ENCODE data around the gene PSKH1. TPM values are rescaled to one million over a fixed set of nuclear protein-coding genes. Genes with fewer than 3 reads are reported as not detected.
A peak's percentile ranks its signal among the peaks of the same experiment; 100 is the strongest.
"Not testable (repeated sequence)": the region's sequence is repeated elsewhere in the genome, so short reads cannot be mapped to it uniquely, and the experiment has no call there.

PSKH1 gene
- total RNA-seq, 2 donors from 2014 or later = 32.1 to 37.4 TPM

DNA sequence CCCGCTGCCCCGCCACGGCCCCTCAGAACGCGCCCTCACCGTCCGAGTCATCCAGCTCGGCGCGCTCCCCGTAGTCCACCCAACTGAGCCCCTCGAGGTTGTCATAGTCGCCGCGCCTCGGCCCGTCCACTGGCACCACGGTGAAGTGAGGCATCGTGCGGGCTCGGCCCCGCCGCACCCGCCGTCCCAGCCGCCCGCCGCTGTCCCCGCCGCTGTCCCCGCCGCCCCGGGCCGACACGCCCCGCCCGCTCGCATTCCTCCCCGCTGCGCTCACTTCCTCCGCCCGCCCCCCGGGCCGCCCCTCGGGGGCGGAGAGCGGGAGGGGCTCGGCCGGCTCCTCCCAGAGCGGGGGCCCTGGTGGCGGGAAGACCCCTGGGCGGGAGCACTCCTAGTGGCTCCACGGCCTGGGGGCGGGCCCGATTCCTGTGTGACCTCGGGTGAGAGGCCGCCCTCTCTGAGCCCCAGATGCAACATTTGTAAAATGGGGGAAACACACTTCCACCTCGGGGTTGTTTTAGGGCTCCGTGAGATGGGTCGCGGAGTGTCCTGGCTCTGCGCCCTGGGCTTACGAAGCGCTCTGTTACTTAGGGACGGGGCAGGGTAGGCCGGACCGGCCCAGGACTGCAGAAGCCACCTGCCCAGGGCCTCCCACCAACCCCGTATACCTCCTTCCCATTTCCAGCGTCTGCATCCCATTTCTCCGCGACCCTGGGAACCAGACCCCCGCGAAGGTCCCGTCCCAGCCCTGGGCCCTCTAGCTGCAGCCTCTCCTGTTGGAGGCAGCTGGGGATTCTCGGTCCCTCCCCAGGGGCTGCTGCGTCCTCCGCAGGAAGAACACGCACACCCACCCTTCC lies 75.6 kb downstream of the PSKH1 start, which contains the start of gene SLC12A4:
Gene SLC12A4 (minus strand): TSS at position 238 of the 854 bp plus-strand sequence. CDS start 84 bp downstream, at position 154.
- DNase-seq = peak; percentile 94
- WGBS, 2 experiments (ENCODE audit: insufficient coverage in 1 of 2, insufficient read length in 1 of 2) = 17 to 40% methylated on average over 26 to 77 of the region's 78 CpGs
- H3K9me3 ChIP-seq (ENCODE audit: control insufficient read depth, low read length) = no peaks in the 10 kb centered on the region

GRCh38 chr16:67969254-67970039 lies 76.4 kb downstream of the PSKH1 start:
- H3K27me3 ChIP-seq (ENCODE audit: control insufficient read depth, insufficient read depth, low read length, poor library complexity, severe bottlenecking) = no peaks in the 10 kb centered on the region
- Mint-ChIP-seq H3K36me3 (ENCODE audit: low read depth) (no peaks in the 10 kb centered on the region), H3K4me1 (peaks cover 21% of the 10 kb centered on the region), H3K9me3 (no peaks in the 10 kb centered on the region), H3K27me3 (ENCODE audit: insufficient read depth) (peaks cover 15% of the 10 kb centered on the region), H3K27ac (peak overlapping the region; percentile 75), H3K4me3 (peak overlapping the region; percentile 81)
- H3K36me3 ChIP-seq (ENCODE audit: control insufficient read depth, insufficient read depth, low read length) = peaks cover 3% of the 10 kb centered on the region
- no peak overlapping the region for H3K27ac ChIP-seq (ENCODE audit: low read depth, low read length)
- peaks cover 15% of the 10 kb centered on the region for H3K4me1 ChIP-seq (ENCODE audit: control insufficient read depth, insufficient read depth, low read length)
- no peak overlapping the region for H3K9ac ChIP-seq (ENCODE audit: extremely low read depth, low read length, poor library complexity, severe bottlenecking)
- H3K4me3 ChIP-seq (ENCODE audit: low read length) = no peak overlapping the region
- DNase-seq = peak; percentile 90
- no peaks in the 10 kb centered on the region for H3K9me3 ChIP-seq (ENCODE audit: control insufficient read depth, low read length)
- WGBS, 2 experiments (ENCODE audit: insufficient coverage in 1 of 2, insufficient read length in 1 of 2) = 72 to 86% methylated on average over 26 to 38 of the region's 40 CpGs
- TF ChIP-seq, protein P1, sequence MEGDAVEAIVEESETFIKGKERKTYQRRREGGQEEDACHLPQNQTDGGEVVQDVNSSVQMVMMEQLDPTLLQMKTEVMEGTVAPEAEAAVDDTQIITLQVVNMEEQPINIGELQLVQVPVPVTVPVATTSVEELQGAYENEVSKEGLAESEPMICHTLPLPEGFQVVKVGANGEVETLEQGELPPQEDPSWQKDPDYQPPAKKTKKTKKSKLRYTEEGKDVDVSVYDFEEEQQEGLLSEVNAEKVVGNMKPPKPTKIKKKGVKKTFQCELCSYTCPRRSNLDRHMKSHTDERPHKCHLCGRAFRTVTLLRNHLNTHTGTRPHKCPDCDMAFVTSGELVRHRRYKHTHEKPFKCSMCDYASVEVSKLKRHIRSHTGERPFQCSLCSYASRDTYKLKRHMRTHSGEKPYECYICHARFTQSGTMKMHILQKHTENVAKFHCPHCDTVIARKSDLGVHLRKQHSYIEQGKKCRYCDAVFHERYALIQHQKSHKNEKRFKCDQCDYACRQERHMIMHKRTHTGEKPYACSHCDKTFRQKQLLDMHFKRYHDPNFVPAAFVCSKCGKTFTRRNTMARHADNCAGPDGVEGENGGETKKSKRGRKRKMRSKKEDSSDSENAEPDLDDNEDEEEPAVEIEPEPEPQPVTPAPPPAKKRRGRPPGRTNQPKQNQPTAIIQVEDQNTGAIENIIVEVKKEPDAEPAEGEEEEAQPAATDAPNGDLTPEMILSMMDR (conservative IDR thresholded peaks at IDR 0.05) = peak; percentile 10

More for the DNA sequence above, 75.6 kb downstream of the PSKH1 start, which contains the start of gene SLC12A4:
- peak within 1 kb of the TSS; percentile 95 for H3K4me3 ChIP-seq (ENCODE audit: low read length)
- Mint-ChIP-seq H3K27me3 (ENCODE audit: insufficient read depth) (peaks cover 15% of the 10 kb centered on the region), H3K4me1 (peaks cover 21% of the 10 kb centered on the region), H3K4me3 (peak within 1 kb of the TSS; percentile 81), H3K36me3 (ENCODE audit: low read depth) (no peaks in the 10 kb centered on the region), H3K27ac (peak within 1 kb of the TSS; percentile 81), H3K9me3 (no peaks in the 10 kb centered on the region)
- TF ChIP-seq, protein P1 (conservative IDR thresholded peaks at IDR 0.05) = no peak
- H3K27me3 ChIP-seq (ENCODE audit: control insufficient read depth, insufficient read depth, low read length, poor library complexity, severe bottlenecking) = no peaks in the 10 kb centered on the region
- H3K4me1 ChIP-seq (ENCODE audit: control insufficient read depth, insufficient read depth, low read length) = peaks cover 16% of the 10 kb centered on the region
- peaks cover 6% of the 10 kb centered on the region for H3K36me3 ChIP-seq (ENCODE audit: control insufficient read depth, insufficient read depth, low read length)
- H3K27ac ChIP-seq (ENCODE audit: low read depth, low read length) = no peak within 1 kb of the TSS
- peak within 1 kb of the TSS; percentile 76 for H3K9ac ChIP-seq (ENCODE audit: extremely low read depth, low read length, poor library complexity, severe bottlenecking)

GRCh38 chr16:67971111-67971510 lies 78.1 kb downstream of the PSKH1 start:
- no peaks in the 10 kb centered on the region for H3K9me3 Mint-ChIP-seq
- Histone ChIP-seq H3K4me1 (ENCODE audit: control insufficient read depth, insufficient read depth, low read length) (peaks cover 2% of the 10 kb centered on the region), H3K9ac (ENCODE audit: extremely low read depth, low read length, poor library complexity, severe bottlenecking) (no peak overlapping the region), H3K27me3 (ENCODE audit: control insufficient read depth, insufficient read depth, low read length, poor library complexity, severe bottlenecking) (no peaks in the 10 kb centered on the region), H3K4me3 (ENCODE audit: low read length) (no peak overlapping the region), H3K27ac (ENCODE audit: low read depth, low read length) (no peak overlapping the region), H3K36me3 (ENCODE audit: control insufficient read depth, insufficient read depth, low read length) (no peaks in the 10 kb centered on the region), H3K9me3 (ENCODE audit: control insufficient read depth, low read length) (no peaks in the 10 kb centered on the region)
- WGBS, 2 experiments (ENCODE audit: insufficient coverage in 1 of 2, insufficient read length in 1 of 2) = 90 to 95% methylated on average over 8 to 9 of the region's 9 CpGs
- no peak overlapping the region for H3K4me3 Mint-ChIP-seq
- H3K27ac Mint-ChIP-seq = no peak overlapping the region
- H3K36me3 Mint-ChIP-seq (ENCODE audit: low read depth) = no peaks in the 10 kb centered on the region
- peaks cover 19% of the 10 kb centered on the region for H3K4me1 Mint-ChIP-seq
- H3K27me3 Mint-ChIP-seq (ENCODE audit: insufficient read depth) = peaks cover 15% of the 10 kb centered on the region
- DNase-seq = no peak
- TF ChIP-seq, protein P1 (conservative IDR thresholded peaks at IDR 0.05) = no peak

DNA sequence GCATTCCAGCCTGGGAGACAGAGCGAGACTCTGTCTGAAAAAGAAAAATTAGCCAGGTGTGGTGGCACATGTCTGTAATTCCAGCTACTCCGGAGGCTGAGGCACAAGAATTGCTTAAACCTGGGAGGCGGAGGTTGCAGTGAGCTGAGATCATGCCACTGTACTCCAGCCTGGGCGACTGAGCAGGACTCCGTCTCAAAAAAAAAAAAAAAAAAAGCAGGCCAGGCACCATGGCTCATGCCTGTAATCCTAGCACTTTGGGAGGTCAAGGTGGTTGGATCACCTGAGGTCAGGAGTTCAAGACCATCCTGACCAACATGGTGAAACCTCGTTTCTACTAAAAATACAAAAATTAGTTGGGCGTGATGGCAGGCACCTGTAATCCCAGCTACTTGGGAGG lies 79.2 kb downstream of the PSKH1 start:
- not testable (repeated sequence) for H3K4me1 ChIP-seq (ENCODE audit: control insufficient read depth, insufficient read depth, low read length); H3K27ac ChIP-seq (ENCODE audit: low read depth, low read length); H3K4me3 ChIP-seq (ENCODE audit: low read length); H3K9me3 Mint-ChIP-seq; H3K36me3 Mint-ChIP-seq (ENCODE audit: low read depth); H3K9ac ChIP-seq (ENCODE audit: extremely low read depth, low read length, poor library complexity, severe bottlenecking); H3K36me3 ChIP-seq (ENCODE audit: control insufficient read depth, insufficient read depth, low read length); H3K27ac Mint-ChIP-seq; H3K4me1 Mint-ChIP-seq; H3K9me3 ChIP-seq (ENCODE audit: control insufficient read depth, low read length); H3K27me3 ChIP-seq (ENCODE audit: control insufficient read depth, insufficient read depth, low read length, poor library complexity, severe bottlenecking); DNase-seq; H3K4me3 Mint-ChIP-seq
- H3K27me3 Mint-ChIP-seq (ENCODE audit: insufficient read depth) = peaks cover 22% of the 10 kb centered on the region
- 93 to 95% methylated on average over 6 to 7 of the region's 7 CpGs for WGBS, 2 experiments (ENCODE audit: insufficient coverage in 1 of 2, insufficient read length in 1 of 2)
